Activated T-helper 1 cell treated with anti-CD3 and anti-CD28 coated beads, Interleukin-12 subunit alpha, Interleukin-12 subunit beta, Interleukin-2, Interleukin-4 antibody, amounts not matched to agents 30 ng/mL and 10 ng/mL and 1 ng/mL, durations not matched to agents 14 hours and 24 hours and 36 hours (primary cell): Measurements from ENCODE around the gene LIMCH1. TPM values are rescaled to one million over a fixed set of nuclear protein-coding genes. Genes with fewer than 3 reads are reported as not detected.
"Not testable (repeated sequence)": the region's sequence is repeated elsewhere in the genome, so short reads cannot be mapped to it uniquely, and the experiment has no call there.

Experiments
- DNase-seq: peaks from one replicate; pipeline ENCODE4 v3.0.0; 2021; ENCODE audit warnings: low spot score
- H3K27ac Mint-ChIP-seq: one replicate; pipeline ENCODE4 v1.8.0; 2021; ENCODE audit warnings: mild to moderate bottlenecking, mixed read lengths
- H3K27me3 Mint-ChIP-seq: one replicate; pipeline ENCODE4 v1.8.0; 2022; ENCODE audit warnings: mild to moderate bottlenecking, moderate library complexity, mixed read lengths; ENCODE audit not compliant: insufficient read depth
- H3K36me3 Mint-ChIP-seq: one replicate; pipeline ENCODE4 v1.8.0; 2021; ENCODE audit warnings: low read depth, mixed read lengths
- H3K4me1 Mint-ChIP-seq: one replicate; pipeline ENCODE4 v1.8.0; 2021; ENCODE audit warnings: low read depth, mixed read lengths
- H3K4me3 Mint-ChIP-seq: one replicate; pipeline ENCODE4 v1.8.0; 2021; ENCODE audit warnings: mild to moderate bottlenecking, moderate library complexity, mixed read lengths
- H3K9me3 Mint-ChIP-seq: one replicate; pipeline ENCODE4 v1.8.0; 2021; ENCODE audit warnings: mixed read lengths
- intact Hi-C: fragments of 100-400 bp; cut with micrococcal nuclease; formaldehyde crosslinking; loops from one replicate; pipeline ENCODE4 v1.15.1; 2024
- total RNA-seq: library from RNA; stranded (reverse); gene quantifications from 2 replicates; pipeline ENCODE4 v1.2.3, GENCODE V29; 2022

The LIMCH1 gene, protein sequence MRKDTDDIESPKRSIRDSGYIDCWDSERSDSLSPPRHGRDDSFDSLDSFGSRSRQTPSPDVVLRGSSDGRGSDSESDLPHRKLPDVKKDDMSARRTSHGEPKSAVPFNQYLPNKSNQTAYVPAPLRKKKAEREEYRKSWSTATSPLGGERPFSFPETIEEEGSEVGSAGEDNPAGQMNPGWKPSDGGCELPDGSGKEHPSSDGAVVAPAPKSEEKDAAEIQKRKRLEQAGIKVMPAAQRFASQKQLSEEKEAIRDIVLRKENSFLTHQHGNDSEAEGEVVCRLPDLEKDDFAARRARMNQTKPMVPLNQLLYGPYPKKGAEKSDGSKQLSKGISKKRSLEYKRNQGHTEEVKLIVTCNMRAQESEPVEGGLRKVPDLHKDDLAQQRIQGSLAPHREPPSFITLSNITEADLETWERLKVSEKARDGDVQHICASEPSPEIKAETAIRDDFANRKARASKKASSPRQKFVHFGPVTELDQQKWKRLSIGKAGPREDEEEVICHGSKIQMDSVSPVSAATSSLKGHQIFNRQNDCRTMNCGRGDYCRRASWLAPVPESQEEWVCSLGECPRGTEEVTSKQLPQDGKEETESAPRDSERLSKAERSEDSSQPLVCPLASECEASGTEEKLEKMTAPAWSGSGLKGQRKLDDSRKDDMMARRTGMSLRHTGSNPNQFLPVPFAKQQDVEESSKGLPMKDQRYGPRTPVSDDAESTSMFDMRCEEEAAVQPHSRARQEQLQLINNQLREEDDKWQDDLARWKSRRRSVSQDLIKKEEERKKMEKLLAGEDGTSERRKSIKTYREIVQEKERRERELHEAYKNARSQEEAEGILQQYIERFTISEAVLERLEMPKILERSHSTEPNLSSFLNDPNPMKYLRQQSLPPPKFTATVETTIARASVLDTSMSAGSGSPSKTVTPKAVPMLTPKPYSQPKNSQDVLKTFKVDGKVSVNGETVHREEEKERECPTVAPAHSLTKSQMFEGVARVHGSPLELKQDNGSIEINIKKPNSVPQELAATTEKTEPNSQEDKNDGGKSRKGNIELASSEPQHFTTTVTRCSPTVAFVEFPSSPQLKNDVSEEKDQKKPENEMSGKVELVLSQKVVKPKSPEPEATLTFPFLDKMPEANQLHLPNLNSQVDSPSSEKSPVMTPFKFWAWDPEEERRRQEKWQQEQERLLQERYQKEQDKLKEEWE (N-terminal part only)
- not detected in 2 replicates for total RNA-seq

DNA sequence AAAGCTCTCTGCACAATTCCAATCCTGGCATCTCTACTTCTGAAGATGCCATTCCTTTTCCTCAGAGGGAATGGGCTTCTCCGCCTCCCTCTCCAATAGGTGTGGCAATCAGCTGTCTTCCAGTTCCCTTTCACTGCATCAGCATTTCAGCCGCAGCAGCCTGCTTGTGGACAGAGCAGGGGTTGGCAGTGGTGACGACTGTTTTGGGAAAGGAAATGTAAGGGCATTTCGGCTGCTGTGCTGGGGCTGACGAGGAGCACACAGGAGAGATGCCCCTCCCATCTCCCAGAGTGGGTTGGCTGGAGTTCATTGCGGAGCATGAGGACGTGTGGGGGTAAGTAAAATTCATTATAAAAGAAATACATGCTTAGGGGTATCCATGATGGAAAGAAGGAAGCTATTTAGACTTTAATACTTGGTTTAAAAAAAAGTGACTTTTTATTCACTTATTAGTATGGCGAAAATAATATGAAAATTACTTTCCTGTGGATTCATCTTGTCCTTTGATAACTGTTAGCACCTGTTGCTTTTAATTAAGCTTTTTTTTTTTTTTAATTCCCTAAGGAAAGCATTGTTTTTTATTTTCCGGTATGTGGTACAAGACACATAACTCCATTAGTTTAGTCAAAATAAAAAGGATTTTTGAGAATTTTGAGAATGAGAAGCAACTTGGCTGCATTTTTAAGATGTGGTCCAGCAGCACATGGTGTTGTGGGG is at the start of gene LIMCH1:
LIMCH1 (plus strand) TSS at position 141 of the 717 bp plus-strand sequence. CDS start 67,839 bp downstream, outside the sequence.
- no peaks in the 10 kb centered on the region for H3K9me3 Mint-ChIP-seq

DNA sequence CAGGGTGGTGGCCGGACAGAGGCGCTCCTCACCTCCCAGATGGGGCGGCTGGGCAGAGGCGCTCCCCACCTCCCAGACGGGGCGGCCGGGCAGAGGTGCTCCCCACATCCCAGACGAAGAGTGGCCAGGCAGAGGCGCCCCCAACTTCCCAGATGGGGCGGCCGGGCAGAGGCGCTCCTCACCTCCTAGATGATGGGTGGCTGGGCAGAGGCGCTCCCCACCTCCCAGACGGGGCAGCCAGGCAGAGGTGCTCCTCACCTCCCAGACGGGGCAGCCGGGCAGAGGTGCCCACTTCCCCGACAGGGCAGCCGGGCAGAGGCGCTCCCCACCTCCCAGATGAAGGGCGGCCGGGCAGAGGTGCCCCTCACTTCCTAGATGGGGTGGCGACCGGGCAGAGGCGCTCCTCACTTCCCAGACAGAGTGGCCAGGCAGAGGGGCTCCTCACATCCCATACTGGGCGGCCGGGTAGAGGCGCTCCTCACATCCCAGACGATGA is 46.8 kb upstream of the LIMCH1 start:
- intact Hi-C loops, DNase-seq, H3K4me1 Mint-ChIP-seq, H3K9me3 Mint-ChIP-seq, H3K27ac Mint-ChIP-seq, H3K27me3 Mint-ChIP-seq, H3K36me3 Mint-ChIP-seq, H3K4me3 Mint-ChIP-seq: not testable (repeated sequence)

More for the DNA sequence above, at the start of gene LIMCH1:
- Mint-ChIP-seq H3K4me3 (no peak within 1 kb of the TSS), H3K36me3 (no peaks in the 10 kb centered on the region), H3K27ac (no peak within 1 kb of the TSS), H3K27me3 (no peaks in the 10 kb centered on the region), H3K4me1 (no peaks in the 10 kb centered on the region)
- no peak for DNase-seq
- intact Hi-C loops = no loop called here

DNA sequence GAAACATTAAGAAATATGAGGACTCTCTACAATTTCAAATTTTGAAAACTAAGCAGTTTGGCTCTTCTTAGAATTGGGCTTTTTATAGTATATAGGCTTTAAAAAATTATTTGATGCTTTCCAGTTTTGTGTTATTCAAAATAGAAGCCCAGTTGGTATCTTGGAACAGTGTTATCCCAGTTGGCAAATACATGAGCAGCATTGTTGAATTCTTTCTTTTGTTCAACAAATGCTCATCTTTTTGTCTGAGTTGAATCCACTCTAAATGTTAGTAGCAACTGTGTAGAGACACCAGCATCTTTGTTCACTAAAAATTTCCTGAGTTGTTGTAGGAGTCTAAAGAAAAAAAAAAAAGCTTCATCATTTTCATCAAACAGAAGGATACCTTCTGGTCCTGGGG is 41.0 kb upstream of the LIMCH1 start:
- H3K4me3 Mint-ChIP-seq = no peak overlapping the region
- no peak for DNase-seq
- H3K4me1 Mint-ChIP-seq = no peaks in the 10 kb centered on the region
- no peak overlapping the region for H3K27ac Mint-ChIP-seq
- no peaks in the 10 kb centered on the region for H3K36me3 Mint-ChIP-seq
- no peaks in the 10 kb centered on the region for H3K9me3 Mint-ChIP-seq
- no peaks in the 10 kb centered on the region for H3K27me3 Mint-ChIP-seq
- intact Hi-C loops = no loop called here

DNA sequence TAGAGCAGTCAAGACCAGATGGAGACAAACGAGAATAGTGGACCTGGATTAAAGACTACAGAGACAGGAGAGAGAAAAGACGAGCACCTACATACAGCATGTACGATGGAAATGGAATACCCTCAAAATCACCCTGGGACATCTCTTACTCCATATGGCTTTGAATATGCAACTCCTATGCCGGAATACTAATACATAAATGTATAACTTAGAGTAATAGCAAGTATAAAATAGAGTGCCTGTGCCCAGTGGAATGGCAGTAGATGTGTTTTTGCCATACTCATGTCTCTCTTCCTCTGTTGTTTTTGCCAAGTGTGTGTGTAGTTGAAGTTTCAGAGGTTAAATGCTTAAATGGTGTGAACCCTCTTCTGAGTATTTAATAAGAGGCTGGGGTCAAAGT is 39.8 kb upstream of the LIMCH1 start:
- Mint-ChIP-seq H3K4me3 (no peak overlapping the region), H3K9me3 (no peaks in the 10 kb centered on the region), H3K36me3 (no peaks in the 10 kb centered on the region), H3K4me1 (no peaks in the 10 kb centered on the region), H3K27me3 (no peaks in the 10 kb centered on the region), H3K27ac (no peak overlapping the region)
- intact Hi-C loops = no loop called here
- DNase-seq = no peak

DNA sequence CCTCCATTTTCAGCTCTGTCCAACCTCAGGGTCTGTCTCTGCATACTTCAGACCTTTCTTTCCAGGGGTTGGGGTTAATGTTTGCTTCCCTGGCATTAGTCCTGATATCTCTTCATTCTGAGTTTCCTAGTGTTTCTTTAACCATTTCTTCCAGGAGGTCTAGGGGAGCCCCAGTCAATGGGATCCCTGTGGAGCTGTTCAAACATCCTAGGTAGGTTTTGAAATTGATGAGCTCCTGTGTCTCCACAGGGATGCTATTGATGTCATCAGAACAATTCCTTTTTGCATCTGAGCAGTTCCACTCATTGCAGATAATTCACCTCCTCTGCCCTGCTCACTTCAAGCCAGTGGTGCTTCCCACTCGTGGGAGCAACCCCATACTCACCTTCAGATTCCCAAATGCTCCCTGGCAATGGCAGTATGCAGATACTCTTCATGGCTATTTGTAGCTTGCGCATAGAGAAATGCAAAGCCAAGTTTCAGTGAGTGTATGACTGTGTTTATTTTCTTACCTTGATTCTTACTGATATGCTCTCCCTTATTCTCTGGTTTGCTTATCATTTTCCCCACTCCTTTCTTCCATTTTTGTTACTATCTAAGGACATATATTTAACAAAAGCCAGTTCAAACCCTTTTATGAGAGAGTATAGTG is 33.7 kb upstream of the LIMCH1 start:
- H3K4me3 Mint-ChIP-seq = no peak overlapping the region
- no peaks in the 10 kb centered on the region for H3K36me3 Mint-ChIP-seq
- H3K27ac Mint-ChIP-seq = no peak overlapping the region
- no peaks in the 10 kb centered on the region for H3K9me3 Mint-ChIP-seq
- intact Hi-C loops = no loop called here
- no peaks in the 10 kb centered on the region for H3K4me1 Mint-ChIP-seq
- no peaks in the 10 kb centered on the region for H3K27me3 Mint-ChIP-seq
- no peak for DNase-seq

DNA sequence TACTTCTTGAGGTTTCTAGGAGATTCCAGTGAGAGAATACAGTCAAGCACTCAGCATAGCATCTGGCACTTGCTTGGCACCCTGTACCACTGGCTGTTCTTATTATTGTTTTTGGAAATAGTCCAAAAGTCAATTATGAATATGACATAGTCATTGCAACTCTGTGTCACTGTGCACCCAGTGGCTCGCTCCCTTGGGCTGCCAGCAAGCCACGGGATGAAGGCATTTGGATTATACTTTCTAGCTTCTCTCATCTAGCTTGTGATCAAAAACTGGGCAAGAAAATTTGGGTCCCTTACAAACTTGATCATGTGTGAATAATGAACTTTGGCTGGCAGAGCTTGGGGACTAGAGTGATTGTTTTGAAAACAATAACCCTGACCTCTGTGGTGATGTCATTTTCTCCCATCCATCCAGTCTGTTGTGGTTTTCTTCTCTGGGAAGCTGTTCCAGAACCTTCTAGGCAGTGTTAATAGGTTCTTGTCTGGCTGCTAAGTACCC is 32.7 kb upstream of the LIMCH1 start:
- H3K4me1 Mint-ChIP-seq = no peaks in the 10 kb centered on the region
- H3K9me3 Mint-ChIP-seq = no peaks in the 10 kb centered on the region
- H3K36me3 Mint-ChIP-seq = no peaks in the 10 kb centered on the region
- no peaks in the 10 kb centered on the region for H3K27me3 Mint-ChIP-seq
- no peak overlapping the region for H3K4me3 Mint-ChIP-seq
- no peak overlapping the region for H3K27ac Mint-ChIP-seq
- intact Hi-C loops = no loop called here
- DNase-seq = no peak

DNA sequence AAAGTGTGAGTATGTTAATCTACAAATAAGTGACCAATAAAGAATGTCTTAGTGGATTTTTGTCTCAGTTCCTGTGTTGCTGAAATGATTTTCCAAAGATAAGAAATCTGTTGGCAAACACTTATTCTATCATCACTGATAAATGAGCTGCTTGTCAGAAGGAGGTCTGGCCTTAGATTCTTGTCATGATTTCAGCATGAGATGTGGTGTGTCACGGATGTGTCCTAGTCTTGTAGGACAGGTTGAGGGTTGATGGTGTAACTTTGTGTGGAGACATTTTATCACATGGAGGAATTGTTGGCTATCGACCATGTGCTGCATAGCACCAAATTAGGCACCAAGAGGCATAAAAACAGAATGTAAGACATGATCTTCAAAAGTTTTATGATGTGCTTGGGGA is 31.8 kb upstream of the LIMCH1 start:
- intact Hi-C loops = no loop called here
- H3K27me3 Mint-ChIP-seq = no peaks in the 10 kb centered on the region
- H3K36me3 Mint-ChIP-seq = no peaks in the 10 kb centered on the region

DNA sequence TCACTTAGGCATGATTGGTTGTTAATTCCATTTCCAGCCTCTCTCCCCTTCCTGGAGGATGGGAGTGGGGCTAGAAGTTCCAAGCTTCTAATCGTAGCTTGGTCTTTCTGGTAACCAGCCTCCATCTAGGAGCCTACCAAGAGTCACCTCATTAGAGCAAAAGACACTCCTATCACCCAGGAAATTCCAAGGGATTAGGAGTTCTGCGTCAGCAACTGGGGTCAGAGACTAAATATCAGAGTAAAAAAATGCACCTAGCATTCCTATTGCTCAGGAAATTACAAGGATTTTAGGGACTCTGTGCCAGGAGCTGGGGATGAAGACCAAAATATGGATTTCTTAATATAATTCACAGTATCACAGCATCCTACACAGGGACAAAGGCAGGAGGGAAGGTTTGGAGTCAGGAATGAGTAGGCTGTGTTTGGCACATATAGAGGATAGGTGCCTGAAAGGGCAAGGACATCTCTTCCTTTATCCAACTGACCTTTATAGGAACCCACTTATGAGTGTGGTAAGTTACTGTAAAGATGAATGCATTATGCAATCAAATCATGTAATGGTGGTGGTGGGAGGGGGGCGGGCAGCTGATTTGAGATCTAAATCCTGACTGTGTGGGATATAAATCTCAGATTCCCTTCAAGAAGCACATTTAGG is 30.5 kb upstream of the LIMCH1 start:
- H3K27me3 Mint-ChIP-seq = no peaks in the 10 kb centered on the region
- no peak for DNase-seq
- H3K4me3 Mint-ChIP-seq = no peak overlapping the region
- H3K36me3 Mint-ChIP-seq = no peaks in the 10 kb centered on the region
- intact Hi-C loops = no loop called here
- no peak overlapping the region for H3K27ac Mint-ChIP-seq
- H3K9me3 Mint-ChIP-seq = no peaks in the 10 kb centered on the region
- no peaks in the 10 kb centered on the region for H3K4me1 Mint-ChIP-seq

More for the DNA sequence above, 31.8 kb upstream of the LIMCH1 start:
- no peak for DNase-seq
- H3K4me1 Mint-ChIP-seq = no peaks in the 10 kb centered on the region
- no peaks in the 10 kb centered on the region for H3K9me3 Mint-ChIP-seq
- no peak overlapping the region for H3K4me3 Mint-ChIP-seq
- no peak overlapping the region for H3K27ac Mint-ChIP-seq

DNA sequence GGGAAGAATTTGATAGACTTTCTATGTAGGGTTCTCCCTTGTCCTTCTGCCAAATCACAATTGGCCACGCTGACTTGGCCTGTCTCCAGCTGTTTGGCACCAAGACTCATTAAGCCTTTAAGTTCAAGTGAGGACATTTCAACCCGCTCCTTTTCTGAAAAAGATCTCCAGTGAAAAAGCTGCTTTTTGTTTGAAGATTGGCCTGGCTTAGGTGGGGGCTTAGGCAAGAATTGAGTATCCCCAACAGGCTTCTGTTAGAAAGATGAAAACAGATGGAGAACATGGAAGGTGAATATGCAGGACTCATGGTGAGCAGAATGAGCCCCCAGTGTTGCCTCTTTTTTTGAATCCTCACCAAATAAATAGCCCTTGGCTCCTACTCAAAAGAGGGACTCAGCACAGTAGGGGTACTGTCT is 28.5 kb upstream of the LIMCH1 start:
- intact Hi-C loops = no loop called here
- no peaks in the 10 kb centered on the region for H3K36me3 Mint-ChIP-seq
- H3K4me3 Mint-ChIP-seq = no peak overlapping the region
- H3K27me3 Mint-ChIP-seq = no peaks in the 10 kb centered on the region
- no peaks in the 10 kb centered on the region for H3K4me1 Mint-ChIP-seq
- no peak overlapping the region for H3K27ac Mint-ChIP-seq
- H3K9me3 Mint-ChIP-seq = no peaks in the 10 kb centered on the region
- no peak for DNase-seq

DNA sequence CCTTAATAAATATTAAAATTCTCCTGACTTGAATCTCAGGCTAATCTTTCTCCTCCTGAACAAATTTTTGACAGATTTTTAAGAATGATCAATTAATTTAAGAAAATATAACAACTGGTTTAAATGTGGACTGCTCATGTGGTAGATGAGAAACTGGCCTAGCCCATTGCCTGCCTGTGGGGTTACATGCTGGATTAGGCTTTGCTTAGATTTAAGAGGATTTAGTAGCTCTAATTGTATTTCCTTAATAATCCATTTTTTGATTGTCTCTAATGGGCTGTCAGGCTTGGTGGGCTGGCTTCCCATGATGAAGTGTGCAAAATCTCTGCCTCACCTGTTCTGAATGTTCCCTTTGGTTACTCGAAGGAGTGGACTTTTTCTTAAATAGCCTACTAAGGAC is 27.8 kb upstream of the LIMCH1 start:
- intact Hi-C loops = no loop called here
- Mint-ChIP-seq H3K4me1 (no peaks in the 10 kb centered on the region), H3K9me3 (no peaks in the 10 kb centered on the region), H3K27me3 (no peaks in the 10 kb centered on the region), H3K27ac (no peak overlapping the region), H3K4me3 (no peak overlapping the region), H3K36me3 (no peaks in the 10 kb centered on the region)
- DNase-seq = no peak

DNA sequence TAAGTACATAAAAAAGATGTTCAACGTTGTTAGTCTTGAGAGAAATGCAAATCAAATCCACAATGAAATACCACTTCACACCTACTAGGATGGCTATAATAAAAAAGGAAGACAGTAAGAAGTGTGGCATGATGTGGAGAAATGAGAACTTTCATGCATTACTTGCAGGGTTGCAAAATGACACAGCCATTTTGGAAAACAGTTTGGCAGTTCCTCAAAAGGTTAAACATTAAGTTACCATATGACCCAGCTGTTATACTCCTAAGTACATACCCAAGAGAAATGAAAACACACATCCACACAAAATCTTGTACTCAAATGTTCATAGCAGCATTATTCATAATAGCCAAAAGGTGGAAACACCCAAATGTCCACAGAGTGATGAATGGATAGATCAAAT is 25.8 kb upstream of the LIMCH1 start:
- Mint-ChIP-seq H3K27me3 (no peaks in the 10 kb centered on the region), H3K9me3 (no peaks in the 10 kb centered on the region), H3K4me1 (no peaks in the 10 kb centered on the region), H3K27ac (no peak overlapping the region), H3K4me3 (no peak overlapping the region), H3K36me3 (no peaks in the 10 kb centered on the region)
- intact Hi-C loops = no loop called here
- no peak for DNase-seq
